HEK293 (cell line): ENCODE results near the gene TATDN2.
"Not testable (repeated sequence)": the region's sequence is repeated elsewhere in the genome, so short reads cannot be mapped to it uniquely, and the experiment has no call there.

ENCODE experiments used
- CTCF ChIA-PET: fragments of 350-600 bp; formaldehyde crosslinking; extraction: SDS; loops from one replicate; lab custom pipeline; 2021; ENCODE audit warnings: antibody characterized with exemption; lab: Yijun Ruan, JAX
- POLR2A ChIA-PET: fragments of 300-600 bp; formaldehyde crosslinking; extraction: SDS; loops from one replicate; lab custom pipeline; 2020; ENCODE audit warnings: antibody characterized with exemption, inconsistent platforms; lab: Yijun Ruan, JAX
- H3K27ac ChIP-seq: fragments of 200-500 bp; sonication (Bioruptor generic); 2 replicates; pipeline ENCODE4 v1.5.1; 2014; ENCODE audit warnings: low read depth, low read length, control low read depth, inconsistent platforms; ENCODE audit errors: extremely low read depth
- H3K36me3 ChIP-seq, 2 experiments: fragments of 200-500 bp in 1 of 2; sonication (Bioruptor generic) in 1 of 2; 1 replicate in 1 of 2; 2 replicates in 1 of 2; pipeline ENCODE4 v1.5.1; 2014 to 2017; ENCODE audit warnings: inconsistent platforms in 2 of 2, low read length in 2 of 2; ENCODE audit not compliant: control insufficient read depth in 2 of 2, insufficient read depth in 1 of 2
- H3K4me1 ChIP-seq: fragments of 200-500 bp; sonication (Bioruptor generic); 2 replicates; pipeline ENCODE4 v1.5.1; 2014; ENCODE audit warnings: mild to moderate bottlenecking, low read length, inconsistent platforms; ENCODE audit not compliant: control insufficient read depth, insufficient read depth
- H3K4me3 ChIP-seq: 2 replicates; pipeline ENCODE4 v1.5.1; 2011; ENCODE audit warnings: low read depth, mild to moderate bottlenecking, control low read depth, low read length, moderate library complexity
- H3K9me3 ChIP-seq: fragments of 200-500 bp; sonication (Bioruptor generic); 2 replicates; pipeline ENCODE4 v1.5.1; 2014; ENCODE audit warnings: low read depth, low read length, inconsistent platforms; ENCODE audit not compliant: control insufficient read depth, insufficient read depth
- BCL11A ChIP-seq: fragments of 450-650 bp; formaldehyde crosslinking; IDR thresholded peaks from 2 replicates; pipeline ENCODE4 v1.5.1; 2016; ENCODE audit warnings: low read depth, missing biosample characterization, missing genetic modification characterization
- EGR2 ChIP-seq: fragments of 450-650 bp; formaldehyde crosslinking; IDR thresholded peaks from 2 replicates; pipeline ENCODE4 v1.5.1; 2016; ENCODE audit warnings: low read depth, missing biosample characterization, missing genetic modification characterization
- KLF1 ChIP-seq: fragments of 450-650 bp; formaldehyde crosslinking; IDR thresholded peaks from 2 replicates; pipeline ENCODE4 v1.5.1; 2016; ENCODE audit warnings: missing biosample characterization, missing genetic modification characterization
- KLF9 ChIP-seq: fragments of 450-650 bp; formaldehyde crosslinking; IDR thresholded peaks from 2 replicates; pipeline ENCODE4 v1.5.1; 2016; ENCODE audit warnings: missing biosample characterization, missing genetic modification characterization, low read depth
- MZF1 ChIP-seq: fragments of 450-650 bp; formaldehyde crosslinking; IDR thresholded peaks from 2 replicates; pipeline ENCODE4 v1.5.1; 2017; ENCODE audit warnings: missing biosample characterization, missing genetic modification characterization, borderline replicate concordance
- TRIM28 ChIP-seq: IDR thresholded peaks from 2 replicates; pipeline ENCODE4 v1.6.1; 2011; ENCODE audit warnings: low read length, control low read depth, borderline replicate concordance
- ZNF121 ChIP-seq: fragments of 450-650 bp; formaldehyde crosslinking; IDR thresholded peaks from 2 replicates; pipeline ENCODE4 v1.5.1; 2016; ENCODE audit warnings: missing biosample characterization, missing genetic modification characterization
- ZNF157 ChIP-seq: fragments of 450-650 bp; formaldehyde crosslinking; IDR thresholded peaks from 2 replicates; pipeline ENCODE4 v1.5.1; 2016; ENCODE audit warnings: missing biosample characterization, missing genetic modification characterization
- ZNF16 ChIP-seq: fragments of 450-650 bp; formaldehyde crosslinking; IDR thresholded peaks from 2 replicates; pipeline ENCODE4 v1.5.1; 2016; ENCODE audit warnings: low read depth, missing biosample characterization, missing genetic modification characterization
- ZNF248 ChIP-seq: fragments of 450-650 bp; formaldehyde crosslinking; IDR thresholded peaks from 2 replicates; pipeline ENCODE4 v1.5.1; 2017; ENCODE audit warnings: missing biosample characterization, missing genetic modification characterization
- ZNF292 ChIP-seq: fragments of 450-650 bp; formaldehyde crosslinking; IDR thresholded peaks from 2 replicates; pipeline ENCODE4 v1.5.1; 2016; ENCODE audit warnings: low read depth, missing biosample characterization, missing genetic modification characterization, borderline replicate concordance
- ZNF391 ChIP-seq: fragments of 450-650 bp; formaldehyde crosslinking; IDR thresholded peaks from 2 replicates; pipeline ENCODE4 v1.5.1; 2016; ENCODE audit warnings: low read depth, missing biosample characterization, missing genetic modification characterization, borderline replicate concordance
- ZNF585B ChIP-seq: fragments of 450-650 bp; formaldehyde crosslinking; IDR thresholded peaks from 2 replicates; pipeline ENCODE4 v1.5.1; 2016; ENCODE audit warnings: missing biosample characterization, missing genetic modification characterization
- ZNF76 ChIP-seq: fragments of 450-650 bp; formaldehyde crosslinking; IDR thresholded peaks from 2 replicates; pipeline ENCODE4; 2016; ENCODE audit warnings: low read depth, missing biosample characterization, missing genetic modification characterization, borderline replicate concordance
- ZXDB ChIP-seq: fragments of 450-650 bp; formaldehyde crosslinking; IDR thresholded peaks from 2 replicates; pipeline ENCODE4 v1.5.1; 2016; ENCODE audit warnings: missing biosample characterization, missing genetic modification characterization
- TF ChIP-seq, protein P1 (sequence below): fragments of 450-650 bp; formaldehyde crosslinking; IDR thresholded peaks from 2 replicates; pipeline ENCODE4 v1.5.1; 2017; ENCODE audit warnings: missing biosample characterization, missing genetic modification characterization
- TF ChIP-seq, protein P2 (sequence below): fragments of 450-650 bp; formaldehyde crosslinking; IDR thresholded peaks from 2 replicates; pipeline ENCODE4 v1.5.1; 2017; ENCODE audit warnings: missing biosample characterization, missing genetic modification characterization
- TF ChIP-seq, protein P3 (sequence below): fragments of 450-650 bp; formaldehyde crosslinking; IDR thresholded peaks from 2 replicates; pipeline ENCODE4 v1.5.1; 2017; ENCODE audit warnings: missing biosample characterization, missing genetic modification characterization
- TF ChIP-seq, protein P4 (sequence below): fragments of 450-650 bp; formaldehyde crosslinking; IDR thresholded peaks from 2 replicates; pipeline ENCODE4 v1.5.1; 2016; ENCODE audit warnings: missing biosample characterization, missing genetic modification characterization
- TF ChIP-seq, protein P5 (sequence below): fragments of 450-650 bp; formaldehyde crosslinking; IDR thresholded peaks from 2 replicates; pipeline ENCODE4 v1.5.1; 2016; ENCODE audit warnings: missing biosample characterization, missing genetic modification characterization

TATDN2 gene

DNA sequence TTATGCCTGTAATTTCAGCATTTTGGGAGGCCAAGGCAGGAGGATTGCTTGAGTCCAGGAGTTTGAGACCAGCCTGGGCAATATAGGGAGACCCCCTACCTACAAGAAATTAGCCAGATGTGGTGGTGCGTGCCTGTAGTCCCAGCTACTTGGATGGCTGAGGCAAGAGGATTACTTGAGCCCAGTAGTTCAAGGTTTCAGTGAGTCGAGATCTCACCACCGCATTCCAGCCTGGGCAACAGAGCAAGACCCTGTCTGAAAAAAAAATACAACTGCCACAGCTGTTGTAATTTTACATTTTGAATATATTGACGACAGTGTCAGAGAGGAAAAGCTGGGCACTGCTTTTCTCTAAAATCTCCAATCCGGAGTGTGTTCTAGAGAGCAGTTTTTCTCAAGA, 21.2 kb downstream of the TATDN2 start:
- TF ChIP-seq ZNF16 (tag by site-specific recombination): no peak
- TF ChIP-seq EGR2: no peak
- no peak for TF ChIP-seq ZNF391 (tag by site-specific recombination)
- no peak for TF ChIP-seq KLF9 (tag by site-specific recombination)
- TF ChIP-seq ZNF292 (tag by site-specific recombination): no peak
- peak; percentile 79 for TF ChIP-seq ZNF121 (tag by site-specific recombination)
- Histone ChIP-seq H3K27ac (no peak overlapping the region), H3K4me1 (peaks cover 13% of the 10 kb centered on the region), H3K36me3 (peaks cover 36 to 62% of the 10 kb centered on the region in 2 experiments), H3K9me3 (no peaks in the 10 kb centered on the region), H3K4me3 (no peak overlapping the region)
- POLR2A ChIA-PET: no interaction called here
- CTCF ChIA-PET: no interaction called here

DNA sequence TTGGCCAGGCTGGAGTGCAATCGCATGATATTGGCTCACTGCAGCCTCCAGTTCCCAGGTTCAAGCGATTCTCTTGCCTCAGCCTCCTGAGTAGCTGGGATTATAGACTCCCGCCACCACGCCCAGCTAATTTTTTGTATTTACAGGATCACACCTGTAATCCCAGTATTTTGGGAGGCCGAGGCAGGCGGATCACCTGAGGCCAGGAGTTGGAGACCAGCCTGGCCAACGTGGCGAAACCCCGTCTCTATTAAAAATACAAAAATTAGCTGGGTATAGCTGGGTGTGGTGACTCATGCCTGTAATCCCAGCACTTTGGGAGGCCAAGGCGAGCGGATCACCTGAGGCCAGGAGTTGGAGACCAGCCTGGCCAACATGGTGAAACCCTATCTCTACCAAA, 24.2 kb downstream of the TATDN2 start:
- Histone ChIP-seq H3K4me1 (peaks cover 15% of the 10 kb centered on the region), H3K36me3 (peaks cover 31 to 67% of the 10 kb centered on the region in 2 experiments)
- H3K9me3 ChIP-seq, H3K27ac ChIP-seq, H3K4me3 ChIP-seq: not testable (repeated sequence)
- ChIA-PET POLR2A (interaction anchor here (0.7 kb wide), 1 partner anchor 339 kb away, joined by 5 read pairs; no protein-coding TSS in a partner anchor), CTCF (interaction anchor here (0.9 kb wide), 1 partner anchor 9 kb away, joined by 5 read pairs; no protein-coding TSS in a partner anchor)

DNA sequence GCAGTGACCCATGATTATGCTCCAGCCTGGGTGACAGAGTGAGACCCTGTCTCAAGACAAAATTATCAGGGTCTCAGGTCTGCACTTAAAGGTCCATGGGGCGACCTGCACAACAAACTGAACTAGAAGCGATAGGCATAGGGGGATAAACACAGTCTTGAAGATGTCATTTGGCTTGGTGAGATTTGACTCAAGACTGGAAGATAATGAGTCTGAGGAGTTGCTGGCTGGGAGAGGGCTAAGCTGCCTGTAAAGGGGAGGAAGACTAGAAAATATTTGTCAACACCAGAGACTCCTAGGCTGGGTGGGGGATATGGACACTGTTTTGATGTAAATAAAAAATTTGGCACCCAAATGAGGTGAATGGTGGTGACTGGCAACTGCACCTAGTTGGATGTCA, 24.7 kb downstream of the TATDN2 start:
- POLR2A ChIA-PET: interaction anchor here (0.7 kb wide), 1 partner anchor 340 kb away, joined by 5 read pairs; no protein-coding TSS in a partner anchor
- Histone ChIP-seq H3K36me3 (peaks cover 31 to 71% of the 10 kb centered on the region in 2 experiments), H3K27ac (no peak overlapping the region)

DNA sequence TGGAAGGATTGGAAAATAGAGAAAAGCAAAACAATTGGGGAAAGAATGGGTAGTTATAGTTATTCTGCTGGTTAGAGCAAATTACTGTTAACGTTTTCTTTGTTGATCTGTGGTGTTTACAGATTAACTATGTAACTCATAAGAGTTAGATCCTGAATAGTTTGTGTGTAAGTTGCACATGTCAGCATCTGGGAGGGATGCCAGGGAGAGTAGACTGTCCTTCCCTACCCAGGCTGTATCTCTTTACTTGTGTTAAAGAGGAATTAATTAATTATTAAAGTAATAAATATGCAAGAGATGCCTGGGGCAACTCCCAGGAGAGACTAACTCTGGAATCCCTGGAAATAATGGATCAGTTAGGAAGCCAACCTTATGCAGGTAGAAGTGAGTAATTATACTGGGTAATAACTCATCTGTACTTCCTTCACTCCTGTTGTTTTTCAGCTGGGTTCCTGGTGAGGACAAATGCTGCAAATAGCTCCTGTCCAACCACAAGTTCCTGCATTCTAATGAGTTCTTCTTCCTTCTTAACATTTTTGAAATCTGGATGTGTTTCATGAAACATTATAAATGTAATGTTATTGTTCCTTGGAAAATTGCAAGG, 25.5 kb downstream of the TATDN2 start:
- H3K4me1 ChIP-seq: peaks cover 15% of the 10 kb centered on the region
- no peak overlapping the region for H3K27ac ChIP-seq
- ChIA-PET POLR2A (interaction anchor here (0.5 kb wide), 1 partner anchor 109 kb away, joined by 3 read pairs; no protein-coding TSS in a partner anchor), CTCF (interaction anchor here (1.3 kb wide), 1 partner anchor 10 kb away, joined by 8 read pairs; no protein-coding TSS in a partner anchor)
- H3K4me3 ChIP-seq: no peak overlapping the region
- no peaks in the 10 kb centered on the region for H3K9me3 ChIP-seq
- H3K36me3 ChIP-seq: peaks cover 31 to 73% of the 10 kb centered on the region in 2 experiments
- TF ChIP-seq, protein P1, sequence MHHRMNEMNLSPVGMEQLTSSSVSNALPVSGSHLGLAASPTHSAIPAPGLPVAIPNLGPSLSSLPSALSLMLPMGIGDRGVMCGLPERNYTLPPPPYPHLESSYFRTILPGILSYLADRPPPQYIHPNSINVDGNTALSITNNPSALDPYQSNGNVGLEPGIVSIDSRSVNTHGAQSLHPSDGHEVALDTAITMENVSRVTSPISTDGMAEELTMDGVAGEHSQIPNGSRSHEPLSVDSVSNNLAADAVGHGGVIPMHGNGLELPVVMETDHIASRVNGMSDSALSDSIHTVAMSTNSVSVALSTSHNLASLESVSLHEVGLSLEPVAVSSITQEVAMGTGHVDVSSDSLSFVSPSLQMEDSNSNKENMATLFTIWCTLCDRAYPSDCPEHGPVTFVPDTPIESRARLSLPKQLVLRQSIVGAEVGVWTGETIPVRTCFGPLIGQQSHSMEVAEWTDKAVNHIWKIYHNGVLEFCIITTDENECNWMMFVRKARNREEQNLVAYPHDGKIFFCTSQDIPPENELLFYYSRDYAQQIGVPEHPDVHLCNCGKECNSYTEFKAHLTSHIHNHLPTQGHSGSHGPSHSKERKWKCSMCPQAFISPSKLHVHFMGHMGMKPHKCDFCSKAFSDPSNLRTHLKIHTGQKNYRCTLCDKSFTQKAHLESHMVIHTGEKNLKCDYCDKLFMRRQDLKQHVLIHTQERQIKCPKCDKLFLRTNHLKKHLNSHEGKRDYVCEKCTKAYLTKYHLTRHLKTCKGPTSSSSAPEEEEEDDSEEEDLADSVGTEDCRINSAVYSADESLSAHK (tag by site-specific recombination): no peak
- TF ChIP-seq, protein P2, sequence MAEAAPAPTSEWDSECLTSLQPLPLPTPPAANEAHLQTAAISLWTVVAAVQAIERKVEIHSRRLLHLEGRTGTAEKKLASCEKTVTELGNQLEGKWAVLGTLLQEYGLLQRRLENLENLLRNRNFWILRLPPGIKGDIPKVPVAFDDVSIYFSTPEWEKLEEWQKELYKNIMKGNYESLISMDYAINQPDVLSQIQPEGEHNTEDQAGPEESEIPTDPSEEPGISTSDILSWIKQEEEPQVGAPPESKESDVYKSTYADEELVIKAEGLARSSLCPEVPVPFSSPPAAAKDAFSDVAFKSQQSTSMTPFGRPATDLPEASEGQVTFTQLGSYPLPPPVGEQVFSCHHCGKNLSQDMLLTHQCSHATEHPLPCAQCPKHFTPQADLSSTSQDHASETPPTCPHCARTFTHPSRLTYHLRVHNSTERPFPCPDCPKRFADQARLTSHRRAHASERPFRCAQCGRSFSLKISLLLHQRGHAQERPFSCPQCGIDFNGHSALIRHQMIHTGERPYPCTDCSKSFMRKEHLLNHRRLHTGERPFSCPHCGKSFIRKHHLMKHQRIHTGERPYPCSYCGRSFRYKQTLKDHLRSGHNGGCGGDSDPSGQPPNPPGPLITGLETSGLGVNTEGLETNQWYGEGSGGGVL (tag by site-specific recombination): no peak
- TF ChIP-seq ZXDB (no peak), ZNF76 (tag by site-specific recombination) (no peak), TRIM28 (no peak), ZNF248 (tag by site-specific recombination) (no peak)
- TF ChIP-seq, protein P3, sequence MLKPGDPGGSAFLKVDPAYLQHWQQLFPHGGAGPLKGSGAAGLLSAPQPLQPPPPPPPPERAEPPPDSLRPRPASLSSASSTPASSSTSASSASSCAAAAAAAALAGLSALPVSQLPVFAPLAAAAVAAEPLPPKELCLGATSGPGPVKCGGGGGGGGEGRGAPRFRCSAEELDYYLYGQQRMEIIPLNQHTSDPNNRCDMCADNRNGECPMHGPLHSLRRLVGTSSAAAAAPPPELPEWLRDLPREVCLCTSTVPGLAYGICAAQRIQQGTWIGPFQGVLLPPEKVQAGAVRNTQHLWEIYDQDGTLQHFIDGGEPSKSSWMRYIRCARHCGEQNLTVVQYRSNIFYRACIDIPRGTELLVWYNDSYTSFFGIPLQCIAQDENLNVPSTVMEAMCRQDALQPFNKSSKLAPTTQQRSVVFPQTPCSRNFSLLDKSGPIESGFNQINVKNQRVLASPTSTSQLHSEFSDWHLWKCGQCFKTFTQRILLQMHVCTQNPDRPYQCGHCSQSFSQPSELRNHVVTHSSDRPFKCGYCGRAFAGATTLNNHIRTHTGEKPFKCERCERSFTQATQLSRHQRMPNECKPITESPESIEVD (tag by site-specific recombination): no peak

More for the DNA sequence above, 24.7 kb downstream of the TATDN2 start:
- Histone ChIP-seq H3K9me3 (no peaks in the 10 kb centered on the region), H3K4me3 (no peak overlapping the region), H3K4me1 (peaks cover 15% of the 10 kb centered on the region)
- CTCF ChIA-PET: interaction anchor here (0.9 kb wide), 1 partner anchor 9 kb away, joined by 5 read pairs; no protein-coding TSS in a partner anchor
- TF ChIP-seq, protein P4, sequence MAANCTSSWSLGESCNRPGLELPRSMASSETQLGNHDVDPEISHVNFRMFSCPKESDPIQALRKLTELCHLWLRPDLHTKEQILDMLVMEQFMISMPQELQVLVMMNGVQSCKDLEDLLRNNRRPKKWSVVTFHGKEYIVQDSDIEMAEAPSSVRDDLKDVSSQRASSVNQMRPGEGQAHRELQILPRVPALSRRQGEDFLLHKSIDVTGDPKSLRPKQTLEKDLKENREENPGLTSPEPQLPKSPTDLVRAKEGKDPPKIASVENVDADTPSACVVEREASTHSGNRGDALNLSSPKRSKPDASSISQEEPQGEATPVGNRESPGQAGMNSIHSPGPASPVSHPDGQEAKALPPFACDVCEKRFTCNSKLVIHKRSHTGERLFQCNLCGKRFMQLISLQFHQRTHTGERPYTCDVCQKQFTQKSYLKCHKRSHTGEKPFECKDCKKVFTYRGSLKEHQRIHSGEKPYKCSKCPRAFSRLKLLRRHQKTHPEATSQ (tag by site-specific recombination): no peak
- TF ChIP-seq MZF1 (tag by site-specific recombination): no peak
- no peak for TF ChIP-seq KLF1 (tag by site-specific recombination)
- TF ChIP-seq BCL11A: no peak
- no peak for TF ChIP-seq ZNF585B (tag by site-specific recombination)
- no peak for TF ChIP-seq ZNF157 (tag by site-specific recombination)
- TF ChIP-seq, protein P5, sequence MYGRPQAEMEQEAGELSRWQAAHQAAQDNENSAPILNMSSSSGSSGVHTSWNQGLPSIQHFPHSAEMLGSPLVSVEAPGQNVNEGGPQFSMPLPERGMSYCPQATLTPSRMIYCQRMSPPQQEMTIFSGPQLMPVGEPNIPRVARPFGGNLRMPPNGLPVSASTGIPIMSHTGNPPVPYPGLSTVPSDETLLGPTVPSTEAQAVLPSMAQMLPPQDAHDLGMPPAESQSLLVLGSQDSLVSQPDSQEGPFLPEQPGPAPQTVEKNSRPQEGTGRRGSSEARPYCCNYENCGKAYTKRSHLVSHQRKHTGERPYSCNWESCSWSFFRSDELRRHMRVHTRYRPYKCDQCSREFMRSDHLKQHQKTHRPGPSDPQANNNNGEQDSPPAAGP: no peak
